ENCODE measurements around the gene HEXD. TPM values are rescaled to one million over a fixed set of nuclear protein-coding genes. Genes with fewer than 3 reads are reported as not detected.
"Not testable (repeated sequence)": the region's sequence is repeated elsewhere in the genome, so short reads cannot be mapped to it uniquely, and the experiment has no call there.

Gene HEXD
- 10 to 100 TPM; 21.7 to 26.0 TPM for total RNA-seq

- Mint-ChIP-seq H3K4me3 (peak within 1 kb of the TSS; percentile 79), H3K9me3 (no peaks in the 10 kb centered on the region), H3K4me1 (ENCODE audit: low read depth) (peaks cover 29% of the 10 kb centered on the region), H3K36me3 (peaks cover 13% of the 10 kb centered on the region), H3K27me3 (no peaks in the 10 kb centered on the region), H3K27ac (peak within 1 kb of the TSS; percentile 78)
- intact Hi-C loops (cut with micrococcal nuclease): loop anchor here (1.0 to 10.0 kb wide), 4 partner anchors 31 to 383 kb away; partner anchors contain the start of genes DCXR, NARF and RAC3
- POLR2A ChIA-PET: interaction anchor here (1.0 to 1.9 kb wide), 2 partner anchors 31 to 120 kb away, joined by 4 to 7 read pairs; no protein-coding TSS in a partner anchor
- CTCF ChIA-PET: interaction anchor here (1.1 to 2.2 kb wide), 4 partner anchors 67 to 182 kb away, joined by 4 to 8 read pairs (median 6); no protein-coding TSS in a partner anchor
- DNase-seq: peak; percentile 87
Measured at GRCh38 chr17:82418001-82418986, at the start of gene HEXD, which contains the start of gene OGFOD3. TSS of gene HEXD (plus strand) at chr17:82418347. CDS start at chr17:82419800, 1,453 bp downstream. TSS of gene OGFOD3 (minus strand) at chr17:82418586. CDS start at chr17:82418485, 101 bp downstream.

- DNase-seq: no peak
- intact Hi-C loops (cut with micrococcal nuclease): no loop called here
- peaks cover 38% of the 10 kb centered on the region for H3K27me3 Mint-ChIP-seq
- POLR2A ChIA-PET: no interaction called here
- H3K36me3 Mint-ChIP-seq: no peaks in the 10 kb centered on the region
- CTCF ChIA-PET: interaction anchor here (2.1 kb wide), 1 partner anchor 133 kb away, joined by 9 read pairs; no protein-coding TSS in a partner anchor
- no peak overlapping the region for H3K27ac Mint-ChIP-seq
- H3K9me3 Mint-ChIP-seq: no peaks in the 10 kb centered on the region
- H3K4me3 Mint-ChIP-seq: no peak overlapping the region
- peaks cover 18% of the 10 kb centered on the region for H3K4me1 Mint-ChIP-seq (ENCODE audit: low read depth)
Measured at GRCh38 chr17:82369211-82369610, 48.9 kb upstream of the HEXD start.

- intact Hi-C loops (cut with micrococcal nuclease): no loop called here
- Mint-ChIP-seq H3K9me3 (no peaks in the 10 kb centered on the region), H3K4me1 (ENCODE audit: low read depth) (peaks cover 18% of the 10 kb centered on the region), H3K4me3 (peak overlapping the region; percentile 45), H3K27me3 (peaks cover 40% of the 10 kb centered on the region), H3K27ac (no peak overlapping the region), H3K36me3 (no peaks in the 10 kb centered on the region)
- CTCF ChIA-PET: interaction anchor here (1.0 to 2.1 kb wide), 7 partner anchors 13 to 134 kb away, joined by 3 to 9 read pairs (median 5); no protein-coding TSS in a partner anchor
- POLR2A ChIA-PET: interaction anchor here (0.6 to 0.9 kb wide), 2 partner anchors 29 to 38 kb away, joined by 3 read pairs; no protein-coding TSS in a partner anchor
- peak; percentile 64 for DNase-seq
Measured at GRCh38 chr17:82370471-82371332, 47.4 kb upstream of the HEXD start.

- Mint-ChIP-seq H3K27ac (no peak within 1 kb of the TSS), H3K4me1 (ENCODE audit: low read depth) (peaks cover 18% of the 10 kb centered on the region), H3K4me3 (peak within 1 kb of the TSS; percentile 45), H3K27me3 (peaks cover 48% of the 10 kb centered on the region), H3K36me3 (no peaks in the 10 kb centered on the region), H3K9me3 (no peaks in the 10 kb centered on the region)
- intact Hi-C loops (cut with micrococcal nuclease): no loop called here
- POLR2A ChIA-PET: interaction anchor here (0.9 kb wide), 1 partner anchor 39 kb away, joined by 3 read pairs; no protein-coding TSS in a partner anchor
- no peak for DNase-seq
- CTCF ChIA-PET: interaction anchor here (1.2 to 2.1 kb wide), 5 partner anchors 14 to 135 kb away, joined by 3 to 9 read pairs (median 5); no protein-coding TSS in a partner anchor
Measured at GRCh38 chr17:82371333-82372248, 46.6 kb upstream of the HEXD start, which contains the start of gene UTS2R. TSS of gene UTS2R (plus strand) at chr17:82371765. CDS start at chr17:82374325, 2,560 bp downstream.

- H3K4me1 Mint-ChIP-seq (ENCODE audit: low read depth): peaks cover 18% of the 10 kb centered on the region
- DNase-seq: no peak
- ChIA-PET CTCF (interaction anchor here (0.6 to 0.7 kb wide), 2 partner anchors 20 to 72 kb away, joined by 3 read pairs; no protein-coding TSS in a partner anchor), POLR2A (no interaction called here)
- H3K9me3 Mint-ChIP-seq: no peaks in the 10 kb centered on the region
- no peak overlapping the region for H3K4me3 Mint-ChIP-seq
- H3K36me3 Mint-ChIP-seq: no peaks in the 10 kb centered on the region
- H3K27me3 Mint-ChIP-seq: peaks cover 46% of the 10 kb centered on the region
- H3K27ac Mint-ChIP-seq: no peak overlapping the region
- intact Hi-C loops (cut with micrococcal nuclease): no loop called here
Measured at GRCh38 chr17:82372249-82373071, 45.7 kb upstream of the HEXD start.

- intact Hi-C loops (cut with micrococcal nuclease); H3K4me3 Mint-ChIP-seq; POLR2A ChIA-PET; H3K27ac Mint-ChIP-seq; DNase-seq; H3K9me3 Mint-ChIP-seq; H3K36me3 Mint-ChIP-seq: not testable (repeated sequence)
- CTCF ChIA-PET: interaction anchor here (0.6 to 0.7 kb wide), 2 partner anchors 20 to 72 kb away, joined by 3 read pairs; no protein-coding TSS in a partner anchor
- Mint-ChIP-seq H3K4me1 (ENCODE audit: low read depth) (peaks cover 18% of the 10 kb centered on the region), H3K27me3 (peaks cover 42% of the 10 kb centered on the region)
Measured at GRCh38 chr17:82373072-82373452, 45.1 kb upstream of the HEXD start.

- intact Hi-C loops (cut with micrococcal nuclease): no loop called here
- Mint-ChIP-seq H3K27ac (no peak overlapping the region), H3K4me3 (no peak overlapping the region), H3K27me3 (peaks cover 42% of the 10 kb centered on the region), H3K9me3 (no peaks in the 10 kb centered on the region), H3K36me3 (no peaks in the 10 kb centered on the region), H3K4me1 (ENCODE audit: low read depth) (peaks cover 18% of the 10 kb centered on the region)
- CTCF ChIA-PET: no interaction called here
- POLR2A ChIA-PET: interaction anchor here (0.6 kb wide), 1 partner anchor 421 kb away, joined by 3 read pairs; no protein-coding TSS in a partner anchor
- no peak for DNase-seq
Measured at GRCh38 chr17:82373731-82374625, 44.2 kb upstream of the HEXD start.

- H3K27ac Mint-ChIP-seq: no peak overlapping the region
- no peaks in the 10 kb centered on the region for H3K36me3 Mint-ChIP-seq
- ChIA-PET CTCF (no interaction called here), POLR2A (no interaction called here)
- no peak for DNase-seq
- H3K4me3 Mint-ChIP-seq: no peak overlapping the region
- no peaks in the 10 kb centered on the region for H3K9me3 Mint-ChIP-seq
- peaks cover 40% of the 10 kb centered on the region for H3K27me3 Mint-ChIP-seq
- intact Hi-C loops (cut with micrococcal nuclease): no loop called here
- H3K4me1 Mint-ChIP-seq (ENCODE audit: low read depth): peaks cover 18% of the 10 kb centered on the region
Measured at GRCh38 chr17:82374626-82375331, 43.4 kb upstream of the HEXD start.

- DNase-seq: no peak
- intact Hi-C loops (cut with micrococcal nuclease): no loop called here
- H3K9me3 Mint-ChIP-seq: no peaks in the 10 kb centered on the region
- ChIA-PET POLR2A (no interaction called here), CTCF (interaction anchor here (0.5 kb wide), 1 partner anchor 25 kb away, joined by 3 read pairs; no protein-coding TSS in a partner anchor)
- H3K27me3 Mint-ChIP-seq: peaks cover 42% of the 10 kb centered on the region
- no peak overlapping the region for H3K4me3 Mint-ChIP-seq
- H3K27ac Mint-ChIP-seq: no peak overlapping the region
- peaks cover 15% of the 10 kb centered on the region for H3K4me1 Mint-ChIP-seq (ENCODE audit: low read depth)
- H3K36me3 Mint-ChIP-seq: no peaks in the 10 kb centered on the region
Measured at GRCh38 chr17:82375359-82376041, 42.6 kb upstream of the HEXD start.

Data from activated CD4-positive, alpha-beta memory T cell treated with anti-CD3 and anti-CD28 coated beads for 36 hours (primary cell).